Measurements from ENCODE around the gene TMEM269. TPM values are rescaled to one million over a fixed set of nuclear protein-coding genes. Genes with fewer than 3 reads are reported as not detected.

The TMEM269 gene
- total RNA-seq, 1 donor = 0.09 TPM

DNA sequence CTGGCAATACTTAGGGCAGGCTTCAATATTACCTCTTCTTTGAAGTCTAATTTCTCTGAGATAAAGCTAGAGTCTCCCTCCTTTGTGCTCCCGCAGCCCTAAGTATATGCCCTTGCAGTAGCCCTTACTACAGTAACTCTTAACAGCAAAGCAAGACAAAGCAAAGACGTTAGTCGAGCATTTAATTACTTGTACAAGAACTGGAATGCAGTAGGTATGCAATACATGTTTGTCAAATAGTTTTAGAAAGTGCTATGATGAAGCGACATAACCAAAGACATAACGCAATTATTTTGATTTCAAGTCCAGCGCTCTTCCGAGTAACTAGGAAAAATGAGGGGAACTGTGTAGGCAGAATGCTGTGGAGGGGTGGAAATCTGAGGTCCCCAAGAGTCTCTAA, 19.5 kb upstream of the TMEM269 start:
- no peak for TF ChIP-seq CTCF (IDR thresholded peaks at IDR 0.05; ENCODE audit: insufficient read depth, low read length)
- H3K4me3 ChIP-seq (ENCODE audit: low read depth, low read length) = peak overlapping the region; percentile 99
- peak; percentile 38 for DNase-seq (ENCODE audit: low read depth)

DNA sequence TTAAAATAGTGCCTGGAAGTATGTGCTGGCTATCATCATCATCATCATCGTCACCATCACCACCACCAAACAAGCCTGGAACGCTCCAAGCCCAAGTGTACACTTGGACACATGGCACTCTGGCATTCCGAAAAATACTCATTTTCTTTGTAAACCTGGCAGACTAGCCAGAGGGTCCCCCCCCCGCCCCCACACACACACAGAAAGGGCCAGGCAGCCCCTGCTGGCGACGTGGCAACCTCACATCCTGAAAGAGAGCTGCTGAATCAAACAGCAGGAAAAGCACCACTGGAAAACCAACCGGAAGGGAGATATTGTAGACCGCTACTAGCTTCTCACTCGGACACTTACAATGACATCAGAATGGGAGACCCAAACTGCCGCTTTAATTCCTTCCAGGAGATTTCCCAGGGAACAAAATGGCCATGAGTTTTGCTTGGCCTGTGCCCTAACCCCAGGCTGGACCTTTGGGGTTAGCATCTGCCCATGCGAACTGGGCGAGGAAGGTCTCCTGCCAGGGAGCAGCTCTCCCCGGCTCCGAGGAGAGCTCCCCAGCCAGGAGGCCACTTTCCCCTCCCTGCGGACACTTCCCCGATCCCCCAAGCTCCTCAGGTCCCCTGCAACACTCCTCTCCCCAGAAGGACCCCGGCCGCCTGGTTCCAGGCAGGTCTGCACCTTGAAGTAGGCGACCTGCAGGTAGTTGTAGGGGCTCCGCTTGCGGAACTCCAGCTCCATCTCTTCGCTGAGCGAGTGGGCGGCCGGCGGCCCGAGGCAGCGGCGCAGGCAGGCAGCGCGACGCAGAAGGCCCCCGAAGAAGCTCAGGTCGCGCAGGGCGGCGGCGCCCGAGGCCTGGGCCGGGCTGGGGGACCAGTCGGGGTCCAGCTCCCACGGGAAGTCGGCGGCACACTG, 18.7 kb upstream of the TMEM269 start:
- peak; percentile 78 for DNase-seq (ENCODE audit: low read depth)
- TF ChIP-seq CTCF (IDR thresholded peaks at IDR 0.05; ENCODE audit: insufficient read depth, low read length) = peak; percentile 78
- H3K4me3 ChIP-seq (ENCODE audit: low read depth, low read length) = peak overlapping the region; percentile 99

- H3K4me3 ChIP-seq (ENCODE audit: low read depth, low read length) = peak within 1 kb of the TSS; percentile 99
- TF ChIP-seq CTCF (IDR thresholded peaks at IDR 0.05; ENCODE audit: insufficient read depth, low read length) = no peak
- DNase-seq (ENCODE audit: low read depth) = peak; percentile 98
Observed at GRCh38 chr1:42766741-42767509, 17.9 kb upstream of the TMEM269 start, which contains the start of the genes C1orf50 and P3H1. Gene C1orf50 (plus strand): TSS chr1:42767249. CDS start chr1:42767312, 63 bp downstream. Gene P3H1 (minus strand): TSS chr1:42767028. CDS start chr1:42766971, 57 bp downstream.

DNA sequence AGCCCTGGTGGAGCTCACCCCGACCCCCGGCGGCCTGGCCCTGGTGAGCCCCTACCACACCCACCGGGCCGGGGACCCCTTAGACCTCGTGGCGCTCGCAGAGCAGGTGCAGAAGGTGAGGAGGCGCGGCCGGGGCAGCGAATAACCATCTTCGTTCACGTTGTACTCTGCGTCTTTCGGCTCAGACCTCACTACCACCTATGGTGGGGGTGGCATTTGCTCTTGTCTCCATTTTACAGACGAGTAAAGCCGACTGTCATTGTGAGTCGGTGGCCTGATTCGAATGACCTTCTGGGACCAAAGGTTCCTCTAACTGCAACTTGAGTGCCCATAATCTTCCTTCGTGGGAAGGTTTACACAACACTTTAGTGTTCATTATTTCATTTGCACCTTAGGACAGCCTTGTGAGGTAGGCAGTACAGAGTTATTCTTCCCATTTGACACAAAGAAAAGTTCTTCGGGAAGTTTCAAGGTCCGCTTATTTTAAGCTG, 17.2 kb upstream of the TMEM269 start:
- peak overlapping the region; percentile 93 for H3K4me3 ChIP-seq (ENCODE audit: low read depth, low read length)
- no peak for DNase-seq (ENCODE audit: low read depth)
- no peak for TF ChIP-seq CTCF (IDR thresholded peaks at IDR 0.05; ENCODE audit: insufficient read depth, low read length)

GRCh38 chr1:42768172-42768571, 16.6 kb upstream of the TMEM269 start:
- no peak for TF ChIP-seq CTCF (IDR thresholded peaks at IDR 0.05; ENCODE audit: insufficient read depth, low read length)
- no peak for DNase-seq (ENCODE audit: low read depth)
- H3K4me3 ChIP-seq (ENCODE audit: low read depth, low read length) = peak overlapping the region; percentile 93

DNA sequence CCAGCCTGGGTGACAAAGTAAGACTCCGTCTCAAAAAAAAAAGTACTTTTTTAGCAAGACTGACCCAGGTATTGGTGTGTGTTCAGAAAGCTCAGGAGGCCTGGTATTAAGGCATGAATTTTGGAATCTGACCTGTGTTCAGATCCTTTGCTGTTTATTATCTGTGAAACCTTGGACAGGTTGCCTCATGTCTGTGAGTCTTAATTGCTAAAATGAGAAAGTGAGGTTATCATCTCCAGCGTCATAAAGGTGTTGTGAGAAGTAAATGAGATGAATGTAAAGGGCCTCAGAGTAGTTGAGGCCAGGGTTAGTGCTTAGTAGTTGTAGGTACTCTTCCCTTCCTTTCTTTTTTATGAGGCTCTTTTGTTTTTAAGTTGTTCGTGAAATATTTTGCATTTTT, 15.0 kb upstream of the TMEM269 start:
- DNase-seq (ENCODE audit: low read depth) = no peak
- no peak overlapping the region for H3K4me3 ChIP-seq (ENCODE audit: low read depth, low read length)
- no peak for TF ChIP-seq CTCF (IDR thresholded peaks at IDR 0.05; ENCODE audit: insufficient read depth, low read length)
